ENCODE data around the gene MAP3K2. TPM values are rescaled to one million over a fixed set of nuclear protein-coding genes. Genes with fewer than 3 reads are reported as not detected.

MAP3K2 gene
- total and polyA plus RNA-seq, 2 experiments from 2014 or later, result 36.7 to 41.0 TPM

DNA sequence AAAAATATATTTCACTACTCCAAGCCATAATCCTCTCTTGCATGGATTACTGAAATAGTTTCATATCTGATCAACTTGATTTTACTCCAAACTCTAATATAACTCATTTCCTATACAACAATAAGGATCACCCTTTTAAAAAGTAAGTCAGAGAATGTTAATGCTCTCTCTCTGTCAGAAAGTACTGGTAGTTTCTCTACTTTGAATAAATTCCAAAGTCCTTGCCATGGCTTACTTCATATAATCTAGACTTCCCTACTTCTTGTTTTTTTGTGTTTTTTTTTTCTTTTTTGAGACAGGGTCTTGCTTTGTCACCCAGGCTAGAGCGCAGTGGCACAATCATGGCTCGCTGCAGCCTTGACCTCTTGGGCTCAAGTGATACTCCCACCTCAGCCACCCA is 36.2 kb downstream of the MAP3K2 start:
- Histone ChIP-seq H3K79me2 (ENCODE audit: insufficient read depth) (peaks cover 88% of the 10 kb centered on the region), H2AFZ (no peak overlapping the region), H3K27me3 (replicated peaks; ENCODE audit: insufficient read depth) (no peaks in the 10 kb centered on the region), H3K4me1 (ENCODE audit: insufficient read depth) (peaks cover 28% of the 10 kb centered on the region), H3K4me2 (ENCODE audit: unreplicated experiment) (no peak overlapping the region), H3K4me3 (no peak overlapping the region), H3K9me2 (ENCODE audit: insufficient read depth) (no peaks in the 10 kb centered on the region), H3F3A (ENCODE audit: insufficient read depth) (peaks cover 26% of the 10 kb centered on the region), H3K9me3 (ENCODE audit: low read depth) (no peaks in the 10 kb centered on the region), H3K36me3 (ENCODE audit: low read depth) (no peaks in the 10 kb centered on the region), H4K20me1 (ENCODE audit: insufficient read depth) (peaks cover 26% of the 10 kb centered on the region), H3K9ac (no peak overlapping the region), H3K27ac (no peak overlapping the region)
- in situ Hi-C loops (cut with MboI), result no loop called here
- WGBS, 2 experiments (ENCODE audit: low coverage in 1 of 2, low lambda C conversion rate in 2 of 2, missing lambda C conversion rate in 2 of 2), result 91 to 100% methylated on average over 2 of the region's 2 CpGs
- no peak for DNase-seq
- TF ChIP-seq EZH2phosphoT487 (IDR thresholded peaks at IDR 0.05; ENCODE audit: insufficient read depth, low read depth) (no peak), EZH2 (IDR thresholded peaks at IDR 0.05; ENCODE audit: insufficient read depth, poor library complexity, severe bottlenecking) (no peak)

GRCh38 chr2:127348426-127349000 is 39.3 kb downstream of the MAP3K2 start:
- Histone ChIP-seq H3K4me2 (ENCODE audit: unreplicated experiment) (peak overlapping the region; percentile 55), H3K4me3 (no peak overlapping the region), H3K4me1 (ENCODE audit: insufficient read depth) (peaks cover 23% of the 10 kb centered on the region), H3K9me3 (ENCODE audit: low read depth) (no peaks in the 10 kb centered on the region), H3K36me3 (ENCODE audit: low read depth) (no peaks in the 10 kb centered on the region), H3K27ac (no peak overlapping the region), H3K27me3 (replicated peaks; ENCODE audit: insufficient read depth) (no peaks in the 10 kb centered on the region), H3K79me2 (ENCODE audit: insufficient read depth) (peaks cover 93% of the 10 kb centered on the region), H4K20me1 (ENCODE audit: insufficient read depth) (peaks cover 23% of the 10 kb centered on the region), H3K9ac (no peak overlapping the region), H2AFZ (no peak overlapping the region), H3F3A (ENCODE audit: insufficient read depth) (peaks cover 8% of the 10 kb centered on the region), H3K9me2 (ENCODE audit: insufficient read depth) (no peaks in the 10 kb centered on the region)
- 97 to 100% methylated on average over 1 of the region's 1 CpG for WGBS, 2 experiments (ENCODE audit: low coverage in 1 of 2, low lambda C conversion rate in 2 of 2, missing lambda C conversion rate in 2 of 2)
- TF ChIP-seq EZH2phosphoT487 (IDR thresholded peaks at IDR 0.05; ENCODE audit: insufficient read depth, low read depth) (no peak), EZH2 (IDR thresholded peaks at IDR 0.05; ENCODE audit: insufficient read depth, poor library complexity, severe bottlenecking) (no peak)
- peak; percentile 62 for DNase-seq
- in situ Hi-C loops (cut with MboI), result no loop called here

- WGBS, 2 experiments (ENCODE audit: low coverage in 1 of 2, low lambda C conversion rate in 2 of 2, missing lambda C conversion rate in 2 of 2), result 70 to 81% methylated on average over 1 of the region's 1 CpG
- no peaks in the 10 kb centered on the region for H3K36me3 ChIP-seq (ENCODE audit: low read depth)
- H3K79me2 ChIP-seq (ENCODE audit: insufficient read depth), result peaks cover 100% of the 10 kb centered on the region
- no peaks in the 10 kb centered on the region for H3K9me2 ChIP-seq (ENCODE audit: insufficient read depth)
- H3K4me2 ChIP-seq (ENCODE audit: unreplicated experiment), result peak overlapping the region; percentile 55
- no peaks in the 10 kb centered on the region for H3K9me3 ChIP-seq (ENCODE audit: low read depth)
- H4K20me1 ChIP-seq (ENCODE audit: insufficient read depth), result peaks cover 23% of the 10 kb centered on the region
- H2AFZ ChIP-seq, result no peak overlapping the region
- peaks cover 23% of the 10 kb centered on the region for H3K4me1 ChIP-seq (ENCODE audit: insufficient read depth)
- H3F3A ChIP-seq (ENCODE audit: insufficient read depth), result peaks cover 8% of the 10 kb centered on the region
- in situ Hi-C loops (cut with MboI), result no loop called here
- no peak overlapping the region for H3K27ac ChIP-seq
- no peaks in the 10 kb centered on the region for H3K27me3 ChIP-seq (replicated peaks; ENCODE audit: insufficient read depth)
- no peak overlapping the region for H3K4me3 ChIP-seq
- DNase-seq, result no peak
- TF ChIP-seq EZH2phosphoT487 (IDR thresholded peaks at IDR 0.05; ENCODE audit: insufficient read depth, low read depth) (no peak), EZH2 (IDR thresholded peaks at IDR 0.05; ENCODE audit: insufficient read depth, poor library complexity, severe bottlenecking) (no peak)
- no peak overlapping the region for H3K9ac ChIP-seq
Measured at GRCh38 chr2:127347734-127348392, 39.9 kb downstream of the MAP3K2 start.

DNA sequence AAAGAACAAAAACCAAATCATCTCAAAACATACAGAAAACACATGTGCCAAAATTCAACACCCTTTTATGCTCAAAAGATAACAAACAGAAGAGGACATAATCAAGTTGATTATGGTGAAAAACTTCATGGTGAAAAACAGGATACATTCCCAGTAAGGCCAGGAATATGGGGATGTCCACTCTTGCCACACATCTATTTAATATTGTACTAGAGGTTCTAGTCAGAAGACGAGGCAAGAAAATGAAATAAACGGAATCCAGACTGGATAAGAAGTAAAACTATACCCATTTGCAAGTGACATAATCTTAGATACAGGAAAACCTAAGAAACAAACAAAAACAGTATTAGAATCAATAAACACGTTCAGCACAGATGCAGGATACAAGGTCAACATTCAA is 40.8 kb downstream of the MAP3K2 start:
- TF ChIP-seq EZH2phosphoT487 (IDR thresholded peaks at IDR 0.05; ENCODE audit: insufficient read depth, low read depth) (no peak), EZH2 (IDR thresholded peaks at IDR 0.05; ENCODE audit: insufficient read depth, poor library complexity, severe bottlenecking) (no peak)
- no peaks in the 10 kb centered on the region for H3K36me3 ChIP-seq (ENCODE audit: low read depth)
- H2AFZ ChIP-seq, result no peak overlapping the region
- H3K9ac ChIP-seq, result no peak overlapping the region
- no peaks in the 10 kb centered on the region for H3K27me3 ChIP-seq (replicated peaks; ENCODE audit: insufficient read depth)
- WGBS, 2 experiments (ENCODE audit: low coverage in 1 of 2, low lambda C conversion rate in 2 of 2, missing lambda C conversion rate in 2 of 2), result 80 to 82% methylated on average over 3 of the region's 3 CpGs
- H3K4me3 ChIP-seq, result no peak overlapping the region
- peaks cover 100% of the 10 kb centered on the region for H3K79me2 ChIP-seq (ENCODE audit: insufficient read depth)
- peaks cover 8% of the 10 kb centered on the region for H3F3A ChIP-seq (ENCODE audit: insufficient read depth)
- H3K27ac ChIP-seq, result no peak overlapping the region
- H3K9me3 ChIP-seq (ENCODE audit: low read depth), result no peaks in the 10 kb centered on the region
- H3K4me1 ChIP-seq (ENCODE audit: insufficient read depth), result peaks cover 23% of the 10 kb centered on the region
- in situ Hi-C loops (cut with MboI), result no loop called here
- peaks cover 23% of the 10 kb centered on the region for H4K20me1 ChIP-seq (ENCODE audit: insufficient read depth)
- H3K9me2 ChIP-seq (ENCODE audit: insufficient read depth), result no peaks in the 10 kb centered on the region
- DNase-seq, result no peak
- no peak overlapping the region for H3K4me2 ChIP-seq (ENCODE audit: unreplicated experiment)

All from GM23248 (cell line).